Uterus (tissue), 4 donors: ENCODE measurements around the gene SYS1. TPM values are rescaled to one million over a fixed set of nuclear protein-coding genes. Genes with fewer than 3 reads are reported as not detected.

Experiments used
- DNase-seq, 2 donors: peaks; one replicate each; pipeline ENCODE4 v3.0.0-alpha.2; 2019 to 2020
- H3K27ac ChIP-seq, 2 donors: fragments of 200-600 bp; sonication (generic); 1 replicate in 1 of 2; 2 replicates in 1 of 2; pipeline ENCODE4 v1.5.1; 2016 to 2018
- H3K27me3 ChIP-seq, 2 donors: fragments of 200-600 bp; sonication (generic); one replicate each; pipeline ENCODE4 v1.5.1; 2018 to 2019; ENCODE audit warnings: control low read depth in 1 of 2
- H3K36me3 ChIP-seq, 2 donors: fragments of 200-600 bp; sonication (generic); one replicate each; pipeline ENCODE4 v1.5.1; 2019; ENCODE audit warnings: control low read depth in 1 of 2
- H3K4me1 ChIP-seq, 2 donors: fragments of 200-600 bp; sonication (generic); one replicate each; pipeline ENCODE4 v1.5.1; 2018 to 2019; ENCODE audit warnings: control low read depth in 1 of 2
- H3K4me3 ChIP-seq, 2 donors: fragments of 200-600 bp; sonication (generic); 1 replicate in 1 of 2; 2 replicates in 1 of 2; pipeline ENCODE4 v1.5.1; 2018 to 2019; ENCODE audit warnings: mild to moderate bottlenecking in 1 of 2
- H3K9me3 ChIP-seq, 2 donors: fragments of 200-600 bp; sonication (generic); one replicate each; pipeline ENCODE4 v1.5.1; 2019; ENCODE audit warnings: control low read depth in 1 of 2
- POLR2A ChIP-seq, 2 donors: fragments of 450-650 bp; IDR thresholded peaks; one replicate each; pipeline ENCODE4 v1.6.1; 2016; ENCODE audit warnings: antibody characterized with exemption in 2 of 2, mild to moderate bottlenecking in 1 of 2, moderate library complexity in 1 of 2
- intact Hi-C: fragments of 100-400 bp; cut with DNase I; formaldehyde crosslinking; loops from one replicate; pipeline ENCODE4 v1.15.1; 2023; ENCODE audit warnings: low total_unique reads
- total RNA-seq, 4 donors: library from RNA; depleted of rRNA in 3 of 4; stranded (reverse); fragments of >200 nt in 3 of 4; gene quantifications; one replicate each; pipeline versions ENCODE4 v1.1.0 to v1.2.4, GENCODE V29; 2014 to 2023
- TF ChIP-seq, protein P1 (sequence below), 4 experiments: fragments of 200-600 bp in 2 of 4; fragments of 450-650 bp in 2 of 4; sonication (generic) in 2 of 4; IDR thresholded peaks; one replicate each; pipeline ENCODE4 v1.5.1; 2016 to 2019; ENCODE audit warnings: antibody characterized with exemption in 4 of 4, mild to moderate bottlenecking in 2 of 4, moderate library complexity in 1 of 4
- donor health status: DM: yes; HTN: yes; CAD: no.

Gene SYS1
- total RNA-seq, 4 donors from 2014 or later: 19.0 to 35.6 (median 25.0) TPM

DNA sequence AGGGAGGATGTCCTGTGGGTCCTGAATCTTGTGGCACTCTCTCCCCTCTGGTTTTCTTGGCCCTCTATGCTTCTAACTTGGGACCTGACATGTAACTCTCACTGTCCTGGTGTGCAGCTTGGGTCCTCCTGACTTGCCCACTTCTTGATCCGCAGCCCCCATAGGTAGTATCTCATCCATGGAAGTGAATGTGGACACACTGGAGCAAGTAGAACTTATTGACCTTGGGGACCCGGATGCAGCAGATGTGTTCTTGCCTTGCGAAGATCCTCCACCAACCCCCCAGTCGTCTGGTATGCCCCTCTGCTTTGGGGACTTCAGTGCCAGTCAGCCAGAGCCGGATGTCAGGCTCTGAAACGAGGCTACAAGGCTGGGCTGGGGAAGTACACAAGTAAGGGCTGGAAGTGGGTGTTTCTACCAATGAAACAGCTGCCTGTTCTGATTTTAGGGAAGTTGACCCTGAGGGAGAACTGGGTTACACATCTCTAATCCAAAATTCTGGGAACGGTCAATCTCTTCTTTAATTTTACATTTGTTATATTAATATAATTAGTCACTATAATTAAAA, 45.8 kb downstream of the SYS1 start:
- Histone ChIP-seq H3K4me3 (no peak overlapping the region), H3K27ac (peak overlapping the region; percentile 93 to 95), H3K4me1 (peaks cover 0 to 5% of the 10 kb centered on the region in 2 donors), H3K27me3 (no peaks in the 10 kb centered on the region), H3K9me3 (no peaks in the 10 kb centered on the region), H3K36me3 (no peaks in the 10 kb centered on the region)
- no peak for TF ChIP-seq POLR2A (IDR thresholded peaks at IDR 0.05)
- TF ChIP-seq, protein P1, sequence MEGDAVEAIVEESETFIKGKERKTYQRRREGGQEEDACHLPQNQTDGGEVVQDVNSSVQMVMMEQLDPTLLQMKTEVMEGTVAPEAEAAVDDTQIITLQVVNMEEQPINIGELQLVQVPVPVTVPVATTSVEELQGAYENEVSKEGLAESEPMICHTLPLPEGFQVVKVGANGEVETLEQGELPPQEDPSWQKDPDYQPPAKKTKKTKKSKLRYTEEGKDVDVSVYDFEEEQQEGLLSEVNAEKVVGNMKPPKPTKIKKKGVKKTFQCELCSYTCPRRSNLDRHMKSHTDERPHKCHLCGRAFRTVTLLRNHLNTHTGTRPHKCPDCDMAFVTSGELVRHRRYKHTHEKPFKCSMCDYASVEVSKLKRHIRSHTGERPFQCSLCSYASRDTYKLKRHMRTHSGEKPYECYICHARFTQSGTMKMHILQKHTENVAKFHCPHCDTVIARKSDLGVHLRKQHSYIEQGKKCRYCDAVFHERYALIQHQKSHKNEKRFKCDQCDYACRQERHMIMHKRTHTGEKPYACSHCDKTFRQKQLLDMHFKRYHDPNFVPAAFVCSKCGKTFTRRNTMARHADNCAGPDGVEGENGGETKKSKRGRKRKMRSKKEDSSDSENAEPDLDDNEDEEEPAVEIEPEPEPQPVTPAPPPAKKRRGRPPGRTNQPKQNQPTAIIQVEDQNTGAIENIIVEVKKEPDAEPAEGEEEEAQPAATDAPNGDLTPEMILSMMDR (IDR thresholded peaks at IDR 0.05): no peak
- no peak for DNase-seq
- intact Hi-C loops: no loop called here

DNA sequence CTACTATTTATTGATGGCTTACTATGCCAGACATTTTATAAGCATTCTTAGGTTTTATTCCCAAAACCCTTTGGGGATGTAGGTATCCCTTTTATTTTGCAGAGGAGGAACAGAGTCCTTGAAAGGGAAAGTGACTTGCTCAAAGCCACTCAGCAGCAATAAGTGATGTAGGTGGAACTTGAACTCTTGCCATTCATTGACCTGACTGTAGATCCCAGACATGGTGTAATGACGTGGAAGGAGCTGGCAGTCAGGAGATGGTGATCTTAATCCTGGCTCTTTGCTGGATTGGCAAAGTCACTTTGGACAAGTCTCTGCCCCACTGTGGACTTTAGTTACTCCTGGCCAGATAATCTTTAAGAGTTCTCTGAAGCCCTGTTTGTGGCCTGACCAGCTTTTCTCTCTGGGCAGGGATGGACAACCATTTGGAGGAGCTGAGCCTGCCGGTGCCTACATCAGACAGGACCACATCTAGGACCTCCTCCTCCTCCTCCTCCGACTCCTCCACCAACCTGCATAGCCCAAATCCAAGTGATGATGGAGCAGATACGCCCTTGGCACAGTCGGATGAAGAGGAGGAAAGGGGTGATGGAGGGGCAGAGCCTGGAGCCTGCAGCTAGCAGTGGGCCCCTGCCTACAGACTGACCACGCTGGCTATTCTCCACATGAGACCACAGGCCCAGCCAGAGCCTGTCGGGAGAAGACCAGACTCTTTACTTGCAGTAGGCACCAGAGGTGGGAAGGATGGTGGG, 46.7 kb downstream of the SYS1 start:
- Histone ChIP-seq H3K9me3 (no peaks in the 10 kb centered on the region), H3K36me3 (no peaks in the 10 kb centered on the region), H3K4me1 (peaks cover 0 to 5% of the 10 kb centered on the region in 2 donors), H3K4me3 (no peak overlapping the region), H3K27ac (peak overlapping the region in 1 of 2 donors; percentile 44), H3K27me3 (no peaks in the 10 kb centered on the region)
- no peak for DNase-seq
- TF ChIP-seq POLR2A (IDR thresholded peaks at IDR 0.05): no peak
- TF ChIP-seq, protein P1 (IDR thresholded peaks at IDR 0.05): no peak
- intact Hi-C loops: no loop called here

DNA sequence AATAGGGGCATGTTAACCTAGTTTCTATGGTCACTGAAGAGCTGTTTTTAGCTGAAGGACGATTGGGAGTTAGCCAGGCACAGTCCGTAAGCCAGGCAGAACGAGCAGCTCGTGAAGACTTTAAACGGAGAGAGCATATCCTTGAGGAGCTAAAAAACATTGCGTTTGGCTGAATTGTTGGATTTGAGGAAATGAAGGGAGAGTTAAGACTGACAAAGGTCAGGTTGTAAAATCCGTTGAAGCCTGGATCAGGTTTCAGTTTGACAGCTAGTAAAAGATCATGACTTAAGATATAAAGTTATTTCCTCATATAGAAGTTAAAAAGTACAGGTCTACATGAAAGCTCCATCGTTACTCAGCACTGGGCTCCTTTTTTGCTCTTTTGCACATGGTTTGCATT, 47.9 kb downstream of the SYS1 start:
- no peak for DNase-seq
- Histone ChIP-seq H3K27me3 (no peaks in the 10 kb centered on the region), H3K4me1 (peaks cover 0 to 5% of the 10 kb centered on the region in 2 donors), H3K9me3 (no peaks in the 10 kb centered on the region), H3K36me3 (no peaks in the 10 kb centered on the region), H3K27ac (no peak overlapping the region), H3K4me3 (no peak overlapping the region)
- TF ChIP-seq, protein P1 (IDR thresholded peaks at IDR 0.05): no peak
- no peak for TF ChIP-seq POLR2A (IDR thresholded peaks at IDR 0.05)
- intact Hi-C loops: no loop called here

DNA sequence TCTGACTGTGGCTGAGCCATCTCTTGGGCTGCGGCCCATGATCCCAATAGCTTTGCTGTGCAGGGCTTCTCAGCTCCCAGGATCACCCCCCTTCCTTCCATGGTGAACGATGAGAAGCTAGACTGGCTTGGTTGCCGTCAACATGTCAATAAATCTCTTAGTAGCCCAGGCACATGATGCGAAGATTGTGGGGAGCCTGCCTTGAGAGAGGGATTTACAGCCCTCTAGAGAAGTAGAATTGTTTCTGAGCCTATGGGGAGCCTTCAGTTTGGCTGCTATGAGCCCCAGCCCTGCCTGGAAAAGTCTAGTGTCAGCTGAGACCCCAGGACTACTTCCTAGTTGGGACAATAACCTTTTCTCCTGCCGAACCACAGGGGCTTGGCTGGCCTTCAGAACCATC, 49.7 kb downstream of the SYS1 start:
- no peaks in the 10 kb centered on the region for H3K27me3 ChIP-seq

DNA sequence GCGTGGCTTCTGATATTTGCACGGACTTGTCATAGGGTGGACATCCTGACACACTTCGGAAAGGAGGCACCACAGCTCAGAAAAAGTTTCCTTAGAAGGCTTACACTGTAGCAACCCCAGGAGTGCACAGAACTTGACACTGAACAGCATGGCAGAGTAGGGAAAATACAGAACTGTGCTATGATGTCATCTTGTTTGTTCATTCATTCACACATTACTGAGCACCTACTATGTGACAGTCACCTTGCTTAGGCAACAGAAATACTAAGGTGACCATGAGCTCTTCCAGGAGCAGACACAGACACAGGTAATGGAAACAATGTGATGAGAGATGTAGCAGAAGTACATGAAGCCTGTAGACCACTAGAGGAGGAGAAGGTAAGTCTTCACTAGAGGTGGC, 50.5 kb downstream of the SYS1 start:
- no peaks in the 10 kb centered on the region for H3K9me3 ChIP-seq
- no peak overlapping the region for H3K27ac ChIP-seq
- H3K36me3 ChIP-seq: no peaks in the 10 kb centered on the region
- H3K27me3 ChIP-seq: no peaks in the 10 kb centered on the region
- TF ChIP-seq, protein P1 (IDR thresholded peaks at IDR 0.05): no peak
- no peak for TF ChIP-seq POLR2A (IDR thresholded peaks at IDR 0.05)
- peaks cover 8 to 12% of the 10 kb centered on the region in 2 donors for H3K4me1 ChIP-seq
- DNase-seq: no peak
- intact Hi-C loops: no loop called here
- H3K4me3 ChIP-seq: no peak overlapping the region

More for the DNA sequence above, 49.7 kb downstream of the SYS1 start:
- intact Hi-C loops: no loop called here
- Histone ChIP-seq H3K36me3 (no peaks in the 10 kb centered on the region), H3K27ac (no peak overlapping the region), H3K9me3 (no peaks in the 10 kb centered on the region), H3K4me3 (no peak overlapping the region), H3K4me1 (peaks cover 11 to 13% of the 10 kb centered on the region in 2 donors)
- DNase-seq: no peak
- TF ChIP-seq POLR2A (IDR thresholded peaks at IDR 0.05): no peak
- TF ChIP-seq, protein P1 (IDR thresholded peaks at IDR 0.05): no peak
